ENCODE results near the gene EIF6. TPM values are rescaled to one million over a fixed set of nuclear protein-coding genes. Genes with fewer than 3 reads are reported as not detected.
"Not testable (repeated sequence)": the region's sequence is repeated elsewhere in the genome, so short reads cannot be mapped to it uniquely, and the experiment has no call there.

Gene EIF6
- total and polyA plus RNA-seq, 4 donors = 60.8 to 160 (median 106) TPM

GRCh38 chr20:35317416-35318210, 33.0 kb upstream of the EIF6 start:
- Histone ChIP-seq H3K27me3 (ENCODE audit: control insufficient read depth in 4 of 4, insufficient read depth in 4 of 4, low read length in 3 of 4) (no peaks in the 10 kb centered on the region), H3K36me3 (ENCODE audit: control insufficient read depth in 4 of 4, insufficient read depth in 3 of 4, low read depth in 1 of 4, low read length in 3 of 4) (peaks cover 0 to 4% (median 0%) of the 10 kb centered on the region in 4 donors), H3K27ac (ENCODE audit: low read depth in 1 of 2, low read length in 2 of 2) (no peak overlapping the region), H3K4me3 (ENCODE audit: low read depth in 1 of 3, low read length in 3 of 3) (no peak overlapping the region), H3K9me3 (ENCODE audit: control insufficient read depth in 4 of 4, low read length in 3 of 4) (no peaks in the 10 kb centered on the region), H3K4me1 (ENCODE audit: control insufficient read depth in 4 of 4, insufficient read depth in 4 of 4, low read length in 3 of 4) (peaks cover 0 to 4% (median 0%) of the 10 kb centered on the region in 4 donors), H3K9ac (ENCODE audit: low read depth in 1 of 2, low read length in 2 of 2) (no peak overlapping the region)
- WGBS = 95% methylated on average over 5 of the region's 5 CpGs
- TF ChIP-seq EGR1 (IDR thresholded peaks at IDR 0.05; ENCODE audit: low read depth in 2 of 2) (no peak), MAX (IDR thresholded peaks at IDR 0.05) (no peak), TAF1 (conservative IDR thresholded peaks at IDR 0.05) (no peak), RAD21 (IDR thresholded peaks at IDR 0.05) (no peak), HNF4A (conservative IDR thresholded peaks at IDR 0.05) (no peak), FOXA1 (IDR thresholded peaks at IDR 0.05) (no peak), YY1 (IDR thresholded peaks at IDR 0.05) (no peak), JUND (IDR thresholded peaks at IDR 0.05) (no peak), FOXA2 (IDR thresholded peaks at IDR 0.05) (no peak), GABPA (IDR thresholded peaks at IDR 0.05 in 1 of 2, conservative IDR thresholded peaks at IDR 0.05 in 1 of 2) (no peak), ZBTB33 (IDR thresholded peaks at IDR 0.05) (no peak)
- TF ChIP-seq, protein P1, sequence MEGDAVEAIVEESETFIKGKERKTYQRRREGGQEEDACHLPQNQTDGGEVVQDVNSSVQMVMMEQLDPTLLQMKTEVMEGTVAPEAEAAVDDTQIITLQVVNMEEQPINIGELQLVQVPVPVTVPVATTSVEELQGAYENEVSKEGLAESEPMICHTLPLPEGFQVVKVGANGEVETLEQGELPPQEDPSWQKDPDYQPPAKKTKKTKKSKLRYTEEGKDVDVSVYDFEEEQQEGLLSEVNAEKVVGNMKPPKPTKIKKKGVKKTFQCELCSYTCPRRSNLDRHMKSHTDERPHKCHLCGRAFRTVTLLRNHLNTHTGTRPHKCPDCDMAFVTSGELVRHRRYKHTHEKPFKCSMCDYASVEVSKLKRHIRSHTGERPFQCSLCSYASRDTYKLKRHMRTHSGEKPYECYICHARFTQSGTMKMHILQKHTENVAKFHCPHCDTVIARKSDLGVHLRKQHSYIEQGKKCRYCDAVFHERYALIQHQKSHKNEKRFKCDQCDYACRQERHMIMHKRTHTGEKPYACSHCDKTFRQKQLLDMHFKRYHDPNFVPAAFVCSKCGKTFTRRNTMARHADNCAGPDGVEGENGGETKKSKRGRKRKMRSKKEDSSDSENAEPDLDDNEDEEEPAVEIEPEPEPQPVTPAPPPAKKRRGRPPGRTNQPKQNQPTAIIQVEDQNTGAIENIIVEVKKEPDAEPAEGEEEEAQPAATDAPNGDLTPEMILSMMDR (IDR thresholded peaks at IDR 0.05; ENCODE audit: low read depth, low read length, missing input control) = no peak
- no peak for DNase-seq (ENCODE audit: low spot score)

GRCh38 chr20:35316086-35316485, 31.5 kb upstream of the EIF6 start:
- TF ChIP-seq ZBTB33 (IDR thresholded peaks at IDR 0.05) (no peak), SP1 (IDR thresholded peaks at IDR 0.05) (no peak), JUND (IDR thresholded peaks at IDR 0.05) (no peak), YY1 (IDR thresholded peaks at IDR 0.05) (no peak), RAD21 (IDR thresholded peaks at IDR 0.05) (no peak), ATF3 (IDR thresholded peaks at IDR 0.05) (no peak)
- TF ChIP-seq, protein P1 (IDR thresholded peaks at IDR 0.05; ENCODE audit: low read depth, low read length, missing input control) = no peak
- H3K4me1 ChIP-seq (ENCODE audit: control insufficient read depth in 4 of 4, insufficient read depth in 4 of 4, low read length in 3 of 4) = peaks cover 0 to 6% (median 0%) of the 10 kb centered on the region in 4 donors

GRCh38 chr20:35315632-35316020, 31.1 kb upstream of the EIF6 start:
- DNase-seq (ENCODE audit: low spot score); H3K9me3 ChIP-seq (ENCODE audit: control insufficient read depth in 4 of 4, low read length in 3 of 4); H3K4me1 ChIP-seq (ENCODE audit: control insufficient read depth in 4 of 4, insufficient read depth in 4 of 4, low read length in 3 of 4); H3K9ac ChIP-seq (ENCODE audit: low read depth in 1 of 2, low read length in 2 of 2); H3K27ac ChIP-seq (ENCODE audit: low read depth in 1 of 2, low read length in 2 of 2); H3K36me3 ChIP-seq (ENCODE audit: control insufficient read depth in 4 of 4, insufficient read depth in 3 of 4, low read depth in 1 of 4, low read length in 3 of 4); H3K27me3 ChIP-seq (ENCODE audit: control insufficient read depth in 4 of 4, insufficient read depth in 4 of 4, low read length in 3 of 4); H3K4me3 ChIP-seq (ENCODE audit: low read depth in 1 of 3, low read length in 3 of 3): not testable (repeated sequence)
- WGBS = 97% methylated on average over 7 of the region's 7 CpGs

More at GRCh38 chr20:35316086-35316485, 31.5 kb upstream of the EIF6 start:
- Histone ChIP-seq H3K36me3 (ENCODE audit: control insufficient read depth in 4 of 4, insufficient read depth in 3 of 4, low read depth in 1 of 4, low read length in 3 of 4) (peaks cover 0 to 4% (median 0%) of the 10 kb centered on the region in 4 donors), H3K27me3 (ENCODE audit: control insufficient read depth in 4 of 4, insufficient read depth in 4 of 4, low read length in 3 of 4) (no peaks in the 10 kb centered on the region), H3K4me3 (ENCODE audit: low read depth in 1 of 3, low read length in 3 of 3) (no peak overlapping the region), H3K9ac (ENCODE audit: low read depth in 1 of 2, low read length in 2 of 2) (no peak overlapping the region), H3K27ac (ENCODE audit: low read depth in 1 of 2, low read length in 2 of 2) (no peak overlapping the region), H3K9me3 (ENCODE audit: control insufficient read depth in 4 of 4, low read length in 3 of 4) (no peaks in the 10 kb centered on the region)
- no peak for DNase-seq (ENCODE audit: low spot score)
- 94% methylated on average over 2 of the region's 2 CpGs for WGBS

All from liver (tissue), 9 donors.